Activated CD8-positive, alpha-beta T cell treated with anti-CD3 and anti-CD28 coated beads for 36 hours (primary cell): ENCODE results near the gene MFAP4. TPM values are rescaled to one million over a fixed set of nuclear protein-coding genes. Genes with fewer than 3 reads are reported as not detected.

Source experiments
- ATAC-seq: fragments of 200-7000 bp; cut with Tn5 transposase; one replicate; pipeline ENCODE4 v1.10.0; 2021; ENCODE audit warnings: mild to moderate bottlenecking, moderate library complexity
- CTCF ChIA-PET: fragments of 350-600 bp; sonication (Branson Sonifier 250); formaldehyde crosslinking; loops from one replicate; lab custom pipeline; 2021; ENCODE audit warnings: antibody characterized with exemption; lab: Charles Lee
- POLR2A ChIA-PET: fragments of 350-600 bp; sonication (Branson Sonifier 250); formaldehyde crosslinking; loops from one replicate; lab custom pipeline; 2021; ENCODE audit warnings: antibody characterized with exemption; lab: Charles Lee
- DNase-seq: peaks from one replicate; pipeline ENCODE4 v3.0.0-alpha.2; 2020
- H3K27ac Mint-ChIP-seq: one replicate; pipeline ENCODE4 v1.8.0; 2021; ENCODE audit warnings: mild to moderate bottlenecking, mixed read lengths
- H3K27me3 Mint-ChIP-seq: one replicate; pipeline ENCODE4 v1.8.0; 2021; ENCODE audit warnings: mixed read lengths
- H3K36me3 Mint-ChIP-seq: one replicate; pipeline ENCODE4 v1.8.0; 2021; ENCODE audit warnings: low read depth, mixed read lengths
- H3K4me1 Mint-ChIP-seq: one replicate; pipeline ENCODE4 v1.8.0; 2021; ENCODE audit warnings: low read depth, mixed read lengths
- H3K4me3 Mint-ChIP-seq: one replicate; pipeline ENCODE4 v1.8.0; 2021; ENCODE audit warnings: mild to moderate bottlenecking, moderate library complexity, mixed read lengths
- H3K9me3 Mint-ChIP-seq: one replicate; pipeline ENCODE4 v1.8.0; 2021; ENCODE audit warnings: mixed read lengths
- intact Hi-C: fragments of 100-400 bp; cut with micrococcal nuclease; formaldehyde crosslinking; loops from one replicate; pipeline ENCODE4 v1.10.0; 2022
- total RNA-seq, 2 experiments: library from RNA; stranded (reverse); gene quantifications; one replicate each; pipeline ENCODE4 v1.2.3, GENCODE V29; 2021
- TF ChIP-seq, protein P1 (sequence below): fragments of 200-600 bp; IDR thresholded peaks from one replicate; pipeline ENCODE4 v1.8.0; 2022; ENCODE audit warnings: antibody characterized with exemption, mild to moderate bottlenecking

The MFAP4 gene
- total RNA-seq, 2 experiments from 2014 or later = 0.47 to 0.70 TPM

DNA sequence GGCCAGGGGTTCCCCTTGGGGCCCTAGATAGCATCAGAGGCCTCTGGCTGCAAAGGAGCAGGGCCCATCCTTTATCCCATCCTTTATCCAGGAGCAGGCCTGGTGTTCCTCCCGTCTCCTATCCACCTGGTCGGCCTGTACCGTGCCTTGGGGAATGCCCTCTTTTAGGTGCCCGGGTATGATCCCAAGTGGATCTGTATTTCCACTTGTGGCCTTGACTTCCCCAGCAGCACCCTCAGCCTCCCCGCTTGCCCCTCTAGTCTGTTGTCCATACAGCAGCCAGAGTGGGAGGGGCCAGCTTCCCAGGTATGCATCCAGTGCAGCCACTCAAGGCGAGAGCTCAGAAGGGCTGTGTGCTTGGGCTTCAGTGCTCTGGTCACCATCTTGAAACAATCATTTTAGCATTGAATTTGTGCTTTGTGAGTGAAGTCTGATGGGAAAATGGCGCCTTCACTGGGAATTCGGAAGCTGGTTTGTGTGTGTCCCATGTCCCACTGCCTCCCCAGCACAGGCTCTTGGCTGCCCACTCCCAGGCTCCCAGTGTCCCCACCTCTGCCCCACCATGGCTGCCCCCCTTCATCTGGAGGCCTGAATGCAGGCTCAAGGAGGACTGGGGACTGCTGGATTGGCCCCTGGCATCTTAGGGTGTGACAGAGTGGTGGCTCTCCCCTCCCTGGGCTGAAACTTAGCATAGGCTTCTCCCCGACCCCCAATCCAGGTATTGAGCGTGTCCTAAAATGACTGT lies 20.8 kb upstream of the MFAP4 start:
- Mint-ChIP-seq H3K4me3 (no peak overlapping the region), H3K4me1 (no peaks in the 10 kb centered on the region), H3K27ac (no peak overlapping the region), H3K27me3 (no peaks in the 10 kb centered on the region), H3K36me3 (no peaks in the 10 kb centered on the region), H3K9me3 (no peaks in the 10 kb centered on the region)
- intact Hi-C loops = no loop called here
- no peak for ATAC-seq
- DNase-seq = no peak
- POLR2A ChIA-PET = interaction anchor here (0.9 kb wide), 1 partner anchor 42 kb away, joined by 4 read pairs; no protein-coding TSS in a partner anchor
- TF ChIP-seq, protein P1, sequence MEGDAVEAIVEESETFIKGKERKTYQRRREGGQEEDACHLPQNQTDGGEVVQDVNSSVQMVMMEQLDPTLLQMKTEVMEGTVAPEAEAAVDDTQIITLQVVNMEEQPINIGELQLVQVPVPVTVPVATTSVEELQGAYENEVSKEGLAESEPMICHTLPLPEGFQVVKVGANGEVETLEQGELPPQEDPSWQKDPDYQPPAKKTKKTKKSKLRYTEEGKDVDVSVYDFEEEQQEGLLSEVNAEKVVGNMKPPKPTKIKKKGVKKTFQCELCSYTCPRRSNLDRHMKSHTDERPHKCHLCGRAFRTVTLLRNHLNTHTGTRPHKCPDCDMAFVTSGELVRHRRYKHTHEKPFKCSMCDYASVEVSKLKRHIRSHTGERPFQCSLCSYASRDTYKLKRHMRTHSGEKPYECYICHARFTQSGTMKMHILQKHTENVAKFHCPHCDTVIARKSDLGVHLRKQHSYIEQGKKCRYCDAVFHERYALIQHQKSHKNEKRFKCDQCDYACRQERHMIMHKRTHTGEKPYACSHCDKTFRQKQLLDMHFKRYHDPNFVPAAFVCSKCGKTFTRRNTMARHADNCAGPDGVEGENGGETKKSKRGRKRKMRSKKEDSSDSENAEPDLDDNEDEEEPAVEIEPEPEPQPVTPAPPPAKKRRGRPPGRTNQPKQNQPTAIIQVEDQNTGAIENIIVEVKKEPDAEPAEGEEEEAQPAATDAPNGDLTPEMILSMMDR = no peak
- CTCF ChIA-PET = interaction anchor here (1.5 kb wide), 1 partner anchor 45 kb away, joined by 4 read pairs; the partner anchor contains the start of gene B9D1

DNA sequence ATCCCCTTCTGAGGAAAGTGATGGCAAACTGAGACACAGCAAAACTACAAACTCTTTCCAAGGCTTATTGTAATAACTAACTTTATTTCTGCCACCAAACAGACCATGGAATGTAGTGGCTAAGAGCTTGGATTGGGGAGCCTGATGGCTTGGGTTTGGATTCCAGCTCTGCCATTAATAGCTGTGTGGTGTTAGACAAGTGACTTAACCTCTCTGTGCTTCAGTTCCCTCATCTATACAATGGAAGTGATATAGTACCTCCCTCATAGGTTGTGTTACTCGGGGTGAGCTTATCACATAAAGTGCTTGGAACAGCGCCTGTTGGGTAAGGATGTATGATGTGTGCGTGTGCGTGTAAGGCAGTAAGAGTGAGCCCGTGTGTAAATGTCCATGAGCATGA lies 18.1 kb upstream of the MFAP4 start:
- POLR2A ChIA-PET = no interaction called here
- Mint-ChIP-seq H3K27me3 (no peaks in the 10 kb centered on the region), H3K36me3 (no peaks in the 10 kb centered on the region), H3K4me1 (no peaks in the 10 kb centered on the region), H3K9me3 (no peaks in the 10 kb centered on the region), H3K27ac (no peak overlapping the region), H3K4me3 (no peak overlapping the region)
- CTCF ChIA-PET = no interaction called here
- ATAC-seq (no peak), DNase-seq (no peak)
- TF ChIP-seq, protein P1 = no peak
- intact Hi-C loops = no loop called here

DNA sequence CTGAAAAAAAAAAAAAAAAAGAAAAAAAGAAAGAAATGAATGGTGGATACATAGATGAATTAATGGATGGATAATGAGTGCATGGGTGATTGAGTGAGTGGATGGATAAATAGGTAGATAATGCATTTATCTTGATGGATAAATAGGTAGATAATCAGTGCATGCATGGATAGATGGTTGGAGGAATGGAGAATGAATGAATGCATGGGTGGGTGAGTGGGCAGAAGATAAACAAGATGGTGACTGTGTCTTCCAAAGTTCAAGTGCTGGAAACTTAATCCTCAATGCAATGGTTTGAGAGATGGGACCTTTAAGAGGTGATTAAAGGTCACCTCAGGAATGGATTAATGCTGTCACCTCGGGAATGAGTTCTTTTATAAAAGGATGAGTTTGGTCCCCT lies 17.3 kb upstream of the MFAP4 start:
- Mint-ChIP-seq H3K36me3 (no peaks in the 10 kb centered on the region), H3K27ac (no peak overlapping the region), H3K4me1 (no peaks in the 10 kb centered on the region), H3K27me3 (no peaks in the 10 kb centered on the region), H3K9me3 (no peaks in the 10 kb centered on the region), H3K4me3 (no peak overlapping the region)
- TF ChIP-seq, protein P1 = no peak
- ATAC-seq (no peak), DNase-seq (no peak)
- POLR2A ChIA-PET = no interaction called here
- intact Hi-C loops = no loop called here
- CTCF ChIA-PET = no interaction called here

DNA sequence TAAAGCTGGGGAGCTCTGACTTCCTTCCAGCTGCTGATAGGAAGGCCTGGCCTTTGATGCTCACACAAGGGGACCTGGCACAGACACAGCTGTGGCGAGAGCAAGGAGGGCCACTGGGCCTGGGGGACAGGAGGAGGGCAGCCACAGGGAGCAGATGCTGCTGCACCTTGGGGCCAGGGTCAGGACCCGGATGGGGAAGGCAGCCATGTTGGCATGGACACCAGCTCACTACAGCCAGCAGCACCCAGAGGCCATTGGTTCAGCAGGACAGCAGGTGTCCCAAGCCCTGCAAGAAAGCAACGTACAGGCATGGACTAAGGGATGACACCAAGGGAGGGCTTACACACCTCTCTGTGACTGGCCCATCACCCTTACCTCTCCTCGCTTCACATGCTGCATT lies 16.0 kb upstream of the MFAP4 start:
- TF ChIP-seq, protein P1 = no peak
- intact Hi-C loops = no loop called here

DNA sequence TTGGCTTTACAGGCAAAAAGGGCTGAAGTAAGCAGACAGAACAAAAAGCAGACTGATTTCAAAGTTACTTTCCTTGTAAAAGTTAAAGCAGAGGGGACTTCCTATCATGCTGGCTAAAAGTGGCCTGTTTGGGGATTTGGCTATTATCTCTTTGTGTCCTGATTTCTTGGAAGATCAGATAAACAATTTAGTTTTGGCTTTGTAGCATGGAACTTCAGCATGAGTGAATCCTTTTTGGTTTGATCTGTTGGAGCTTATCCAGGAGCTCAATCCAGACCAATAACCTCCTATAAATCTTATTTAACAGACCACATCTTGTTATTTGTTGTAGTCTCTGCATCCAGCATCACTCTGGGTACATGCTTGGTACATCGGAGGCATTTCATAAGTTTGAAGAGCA lies 15.2 kb upstream of the MFAP4 start:
- no peak overlapping the region for H3K27ac Mint-ChIP-seq
- intact Hi-C loops = no loop called here
- DNase-seq (no peak), ATAC-seq (no peak)
- POLR2A ChIA-PET = no interaction called here
- CTCF ChIA-PET = interaction anchor here (1.2 kb wide), 1 partner anchor 39 kb away, joined by 3 read pairs; no protein-coding TSS in a partner anchor
- TF ChIP-seq, protein P1 = no peak
- no peak overlapping the region for H3K4me3 Mint-ChIP-seq
- no peaks in the 10 kb centered on the region for H3K36me3 Mint-ChIP-seq
- no peaks in the 10 kb centered on the region for H3K9me3 Mint-ChIP-seq
- H3K27me3 Mint-ChIP-seq = no peaks in the 10 kb centered on the region
- H3K4me1 Mint-ChIP-seq = no peaks in the 10 kb centered on the region

More for the DNA sequence above, 16.0 kb upstream of the MFAP4 start:
- no peak for DNase-seq
- CTCF ChIA-PET = no interaction called here
- no peak for ATAC-seq
- Mint-ChIP-seq H3K27ac (no peak overlapping the region), H3K36me3 (no peaks in the 10 kb centered on the region), H3K4me3 (no peak overlapping the region), H3K9me3 (no peaks in the 10 kb centered on the region), H3K4me1 (no peaks in the 10 kb centered on the region), H3K27me3 (no peaks in the 10 kb centered on the region)
- POLR2A ChIA-PET = interaction anchor here (0.6 kb wide), 1 partner anchor 48 kb away, joined by 3 read pairs; no protein-coding TSS in a partner anchor
